ENCODE results near the gene IL18BP. TPM values are rescaled to one million over a fixed set of nuclear protein-coding genes. Genes with fewer than 3 reads are reported as not detected.

IL18BP gene
- total RNA-seq, 1 experiment from 2014 or later, result 10.6 TPM

- BruUV-seq (replicated peaks), result no TSS peak
- Histone ChIP-seq H3K9me3 (ENCODE audit: low read depth, low read length, poor library complexity, severe bottlenecking) (no peaks in the 10 kb centered on the region), H3K27ac (ENCODE audit: low read depth, low read length, poor library complexity, severe bottlenecking) (peak overlapping the region; percentile 90), H3K4me3 (ENCODE audit: low read depth, low read length, poor library complexity, severe bottlenecking) (peak overlapping the region; percentile 51), H3K4me1 (ENCODE audit: insufficient read depth, low read length, poor library complexity, severe bottlenecking) (peaks cover 39% of the 10 kb centered on the region), H3K36me3 (ENCODE audit: insufficient read depth, low read length, poor library complexity, severe bottlenecking) (no peaks in the 10 kb centered on the region), H3K27me3 (replicated peaks; ENCODE audit: insufficient read depth, low read depth, low read length, poor library complexity) (no peaks in the 10 kb centered on the region)
- DNase-seq (ENCODE audit: low spot score), result no peak
- intact Hi-C loops (cut with micrococcal nuclease; ENCODE audit: unreplicated experiment), result loop anchor here (2.0 kb wide), 1 partner anchor 15 kb away; no protein-coding TSS in a partner anchor
- CTCF ChIA-PET, result no interaction called here
- TF ChIP-seq CTCF (conservative IDR thresholded peaks at IDR 0.05; ENCODE audit: low read depth, low read length) (no peak), EZH2 (IDR thresholded peaks at IDR 0.05; ENCODE audit: borderline replicate concordance, low read depth, low read length, poor library complexity, severe bottlenecking) (no peak)
- POLR2A ChIA-PET (ENCODE audit: low non-redundant PET), result no interaction called here
These were observed 43.5 kb downstream of the IL18BP start for GRCh38 chr11:72042064-72042745.

- H3K27me3 ChIP-seq (replicated peaks; ENCODE audit: insufficient read depth, low read depth, low read length, poor library complexity), result no peaks in the 10 kb centered on the region
- intact Hi-C loops (cut with micrococcal nuclease; ENCODE audit: unreplicated experiment), result no loop called here
- H3K27ac ChIP-seq (ENCODE audit: low read depth, low read length, poor library complexity, severe bottlenecking), result peak overlapping the region; percentile 21
- no TSS peak for BruUV-seq (replicated peaks)
- TF ChIP-seq CTCF (conservative IDR thresholded peaks at IDR 0.05; ENCODE audit: low read depth, low read length) (no peak), EZH2 (IDR thresholded peaks at IDR 0.05; ENCODE audit: borderline replicate concordance, low read depth, low read length, poor library complexity, severe bottlenecking) (no peak)
- ChIA-PET POLR2A (ENCODE audit: low non-redundant PET) (no interaction called here), CTCF (interaction anchor here (0.6 kb wide), 2 partner anchors 10 to 13 kb away, joined by 3 read pairs; no protein-coding TSS in a partner anchor)
- no peak overlapping the region for H3K4me3 ChIP-seq (ENCODE audit: low read depth, low read length, poor library complexity, severe bottlenecking)
- no peaks in the 10 kb centered on the region for H3K9me3 ChIP-seq (ENCODE audit: low read depth, low read length, poor library complexity, severe bottlenecking)
- H3K36me3 ChIP-seq (ENCODE audit: insufficient read depth, low read length, poor library complexity, severe bottlenecking), result no peaks in the 10 kb centered on the region
- peaks cover 9% of the 10 kb centered on the region for H3K4me1 ChIP-seq (ENCODE audit: insufficient read depth, low read length, poor library complexity, severe bottlenecking)
- DNase-seq (ENCODE audit: low spot score), result no peak
These were observed 47.1 kb downstream of the IL18BP start for GRCh38 chr11:72045849-72046248.

GRCh38 chr11:72048766-72049460 is 50.2 kb downstream of the IL18BP start:
- ChIA-PET CTCF (no interaction called here), POLR2A (ENCODE audit: low non-redundant PET) (no interaction called here)
- Histone ChIP-seq H3K9me3 (ENCODE audit: low read depth, low read length, poor library complexity, severe bottlenecking) (no peaks in the 10 kb centered on the region), H3K4me1 (ENCODE audit: insufficient read depth, low read length, poor library complexity, severe bottlenecking) (no peaks in the 10 kb centered on the region), H3K27ac (ENCODE audit: low read depth, low read length, poor library complexity, severe bottlenecking) (peak overlapping the region; percentile 39), H3K36me3 (ENCODE audit: insufficient read depth, low read length, poor library complexity, severe bottlenecking) (no peaks in the 10 kb centered on the region), H3K4me3 (ENCODE audit: low read depth, low read length, poor library complexity, severe bottlenecking) (no peak overlapping the region), H3K27me3 (replicated peaks; ENCODE audit: insufficient read depth, low read depth, low read length, poor library complexity) (no peaks in the 10 kb centered on the region)
- intact Hi-C loops (cut with micrococcal nuclease; ENCODE audit: unreplicated experiment), result no loop called here
- BruUV-seq (replicated peaks), result no TSS peak
- no peak for DNase-seq (ENCODE audit: low spot score)
- no peak for TF ChIP-seq CTCF (conservative IDR thresholded peaks at IDR 0.05; ENCODE audit: low read depth, low read length)

Other genes starting within 250 kb of the IL18BP start
- not detected in 2 replicates for gene DEFB108B, start 165.7 kb upstream of the IL18BP start, total RNA-seq (2021)
- not detected in 2 replicates for gene DEFB131B, start 120.5 kb upstream of the IL18BP start, total RNA-seq (2021)
- gene XNDC1N, start 70.3 kb upstream of the IL18BP start, total RNA-seq (2021), result 15.8 and 16.8 TPM in 2 replicates
- 54.9 and 59.1 TPM in 2 replicates for gene RNF121, start 69.9 kb upstream of the IL18BP start, total RNA-seq (2021)
- 216 and 231 TPM in 2 replicates for gene NUMA1, start 81.6 kb downstream of the IL18BP start, total RNA-seq (2021)
- gene LRRC51, start 81.9 kb downstream of the IL18BP start, total RNA-seq (2021), result 13.9 and 16.7 TPM in 2 replicates
- gene LAMTOR1, start 104.4 kb downstream of the IL18BP start, total RNA-seq (2021), result 90.9 and 101 TPM in 2 replicates
- not detected in 2 replicates for gene TOMT, start 107.0 kb downstream of the IL18BP start, total RNA-seq (2021)
- gene ANAPC15, start 113.8 kb downstream of the IL18BP start, total RNA-seq (2021), result 57.2 and 58.9 TPM in 2 replicates
- gene FOLR3, start 136.8 kb downstream of the IL18BP start, total RNA-seq (2021), result not detected in 2 replicates
- gene FOLR1, start 193.2 kb downstream of the IL18BP start, total RNA-seq (2021), result not detected in 2 replicates
- gene FOLR2, start 217.9 kb downstream of the IL18BP start, total RNA-seq (2021), result not detected in 2 replicates
- gene INPPL1, start 225.9 kb downstream of the IL18BP start, total RNA-seq (2021), result 104 and 141 TPM in 2 replicates
- not detected in 2 replicates for gene PHOX2A, start 245.3 kb downstream of the IL18BP start, total RNA-seq (2021)

All from A673 (cell line).